Skin of body (tissue), 2 donors: Measurements from ENCODE around the gene RDM1. TPM values are rescaled to one million over a fixed set of nuclear protein-coding genes. Genes with fewer than 3 reads are reported as not detected.

Experiments
- DNase-seq: peaks from one replicate; lab custom pipeline; 2025; lab: John Stamatoyannopoulos, UW
- total RNA-seq: library from RNA; depleted of rRNA; stranded (reverse); fragments of >200 nt; gene quantifications from one replicate; pipeline ENCODE4 v1.2.3, GENCODE V29; 2014

RDM1 gene
- total RNA-seq, 1 donor from 2014 or later, result 0.79 TPM

DNA sequence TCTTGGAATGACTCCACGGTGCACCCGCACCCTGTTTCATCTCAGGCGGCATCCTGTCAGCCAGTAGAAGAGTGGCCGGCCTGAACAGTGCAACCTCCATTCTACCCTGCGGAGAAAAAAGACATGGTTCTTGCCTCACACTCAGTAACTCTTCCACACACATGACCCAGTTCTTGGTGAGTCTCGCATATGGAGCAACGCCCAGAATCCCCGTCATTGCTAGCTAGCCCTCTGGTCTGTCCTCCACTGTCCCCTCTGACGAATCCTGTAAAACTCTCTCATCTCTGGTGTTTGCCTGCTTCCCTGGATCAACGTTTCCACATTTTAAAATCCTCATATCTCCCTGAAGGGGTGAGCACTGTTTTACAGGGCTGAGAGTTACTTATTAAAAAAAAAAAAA lies 4.2 kb upstream of the RDM1 start:
- no peak for DNase-seq

DNA sequence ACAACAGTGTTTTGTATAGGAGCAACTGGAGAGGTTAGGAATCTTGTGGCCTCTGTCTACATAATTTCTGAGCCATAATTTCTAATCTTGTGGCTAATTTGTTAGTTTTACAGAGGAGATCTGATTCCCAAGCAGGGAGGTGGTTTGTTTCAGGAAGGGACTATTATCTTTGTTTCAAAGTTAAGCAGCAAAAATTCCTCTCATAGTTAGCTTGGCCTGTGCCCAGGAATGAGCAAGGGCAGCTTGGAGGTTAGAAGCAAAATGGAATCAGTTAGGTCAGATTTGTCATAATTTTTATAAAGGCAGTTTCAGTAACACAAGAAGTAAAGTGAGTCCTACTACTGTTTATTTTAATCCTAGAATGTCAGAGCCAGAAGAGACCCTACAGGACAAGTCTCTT lies 2.0 kb upstream of the RDM1 start:
- no peak for DNase-seq

DNA sequence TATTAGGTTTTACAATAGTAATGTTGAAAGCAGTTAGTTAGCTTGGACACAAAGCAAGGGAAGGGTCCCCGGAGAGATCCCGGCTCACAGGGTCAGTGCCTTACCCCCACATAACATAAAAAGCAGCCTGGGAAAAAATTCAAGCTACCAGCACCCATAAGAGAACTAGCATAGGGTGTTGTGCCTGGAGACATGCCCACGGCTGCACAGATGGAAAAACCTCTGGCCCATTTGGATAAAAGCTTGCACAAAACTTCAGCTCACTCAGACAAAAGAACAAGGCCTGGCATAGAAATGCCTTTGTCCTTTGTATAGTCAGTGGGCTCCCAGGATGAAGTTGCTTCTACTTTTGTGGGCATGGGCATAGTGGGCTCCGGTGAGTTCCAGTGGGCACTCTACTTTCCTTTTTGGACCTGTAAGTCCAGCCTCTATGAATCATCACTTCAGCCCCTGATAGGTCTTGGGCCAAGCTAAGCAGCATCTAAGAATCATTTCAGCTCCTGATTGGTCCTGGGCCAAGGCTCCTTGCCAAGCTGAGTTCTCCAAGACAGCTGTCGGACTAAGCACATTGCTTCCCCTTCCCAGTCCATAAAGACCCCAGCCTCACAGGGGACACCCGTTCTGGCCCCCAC lies 1.3 kb upstream of the RDM1 start:
- DNase-seq, result no peak

DNA sequence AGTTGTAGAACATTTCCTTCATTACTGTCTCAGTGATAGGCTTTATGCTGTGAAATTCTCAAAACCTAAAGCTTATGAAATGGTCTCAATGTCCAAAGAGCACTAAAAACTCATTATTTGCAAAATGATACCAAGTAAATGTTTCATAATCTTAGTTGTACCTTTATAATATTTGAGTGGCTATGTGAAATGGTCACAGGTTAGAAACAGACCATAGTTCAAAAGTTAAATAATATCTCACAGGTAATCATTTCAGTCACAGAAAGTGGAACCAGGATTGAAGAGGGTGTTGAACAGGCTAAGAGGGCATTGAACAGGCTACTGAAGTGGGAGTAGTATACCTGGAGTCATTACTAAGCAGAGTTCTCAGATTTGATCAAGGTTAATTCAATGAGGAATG lies 2.9 kb downstream of the RDM1 start:
- no peak for DNase-seq

DNA sequence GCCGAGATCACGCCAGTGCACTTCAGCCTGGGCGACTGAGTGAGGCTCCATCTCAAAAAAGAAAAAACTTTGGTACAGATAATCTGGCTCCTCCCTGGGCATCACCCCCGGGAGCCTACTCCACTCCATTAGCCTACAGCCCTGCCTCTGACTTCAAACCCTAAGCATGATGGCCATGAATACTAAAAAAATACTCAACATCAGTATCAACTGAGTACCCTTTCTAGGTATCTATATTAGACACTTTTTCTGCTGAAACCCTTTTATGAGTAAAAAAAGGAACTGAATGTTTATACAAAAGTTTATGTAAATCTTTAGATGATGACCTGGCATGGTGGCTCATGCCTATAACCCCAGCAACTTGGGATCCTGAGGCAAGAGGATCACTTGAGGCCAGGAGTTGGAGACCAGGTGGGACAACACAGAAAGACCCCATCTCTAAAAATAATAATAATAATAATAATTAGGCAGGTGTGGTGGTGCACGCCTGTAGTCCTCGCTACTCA lies 6.9 kb downstream of the RDM1 start:
- DNase-seq, result no peak

DNA sequence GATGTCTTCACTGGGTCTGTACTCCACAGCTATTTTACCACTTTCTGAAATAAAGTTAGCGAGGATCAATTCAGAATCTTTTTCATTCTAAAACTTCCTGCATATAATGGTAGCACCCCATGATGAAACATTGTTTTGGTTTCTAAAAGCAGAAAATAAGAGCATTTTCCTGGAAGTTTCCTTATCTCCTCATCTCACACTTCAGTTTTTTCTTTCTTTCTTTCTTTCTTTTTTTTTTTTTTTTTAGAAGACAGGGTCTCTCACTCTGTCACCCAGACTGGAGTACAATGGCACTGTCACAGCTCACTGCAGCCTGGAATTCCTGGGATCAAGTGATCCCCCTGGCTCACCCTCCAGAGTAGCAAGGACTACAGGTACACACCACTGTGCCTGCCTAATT lies 10.3 kb downstream of the RDM1 start:
- no peak for DNase-seq

DNA sequence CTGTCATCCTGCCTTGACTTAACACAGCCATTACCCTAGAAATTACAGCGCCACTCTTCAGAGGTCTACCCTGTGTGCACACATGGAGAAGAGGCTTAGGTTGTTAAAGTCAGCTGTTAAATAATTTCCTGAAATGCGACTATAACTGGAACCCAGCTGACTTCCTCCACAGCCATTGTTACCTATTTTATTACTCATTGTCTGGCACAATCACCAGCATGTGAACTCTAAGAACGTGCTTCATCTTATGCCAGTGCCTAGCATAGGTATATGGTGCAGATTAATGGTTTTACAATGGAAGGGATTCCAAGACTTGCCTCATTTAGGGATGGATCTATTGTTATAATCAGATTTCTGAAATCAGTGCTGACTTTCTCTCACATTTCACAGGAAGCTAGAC lies 11.9 kb downstream of the RDM1 start:
- DNase-seq, result no peak

DNA sequence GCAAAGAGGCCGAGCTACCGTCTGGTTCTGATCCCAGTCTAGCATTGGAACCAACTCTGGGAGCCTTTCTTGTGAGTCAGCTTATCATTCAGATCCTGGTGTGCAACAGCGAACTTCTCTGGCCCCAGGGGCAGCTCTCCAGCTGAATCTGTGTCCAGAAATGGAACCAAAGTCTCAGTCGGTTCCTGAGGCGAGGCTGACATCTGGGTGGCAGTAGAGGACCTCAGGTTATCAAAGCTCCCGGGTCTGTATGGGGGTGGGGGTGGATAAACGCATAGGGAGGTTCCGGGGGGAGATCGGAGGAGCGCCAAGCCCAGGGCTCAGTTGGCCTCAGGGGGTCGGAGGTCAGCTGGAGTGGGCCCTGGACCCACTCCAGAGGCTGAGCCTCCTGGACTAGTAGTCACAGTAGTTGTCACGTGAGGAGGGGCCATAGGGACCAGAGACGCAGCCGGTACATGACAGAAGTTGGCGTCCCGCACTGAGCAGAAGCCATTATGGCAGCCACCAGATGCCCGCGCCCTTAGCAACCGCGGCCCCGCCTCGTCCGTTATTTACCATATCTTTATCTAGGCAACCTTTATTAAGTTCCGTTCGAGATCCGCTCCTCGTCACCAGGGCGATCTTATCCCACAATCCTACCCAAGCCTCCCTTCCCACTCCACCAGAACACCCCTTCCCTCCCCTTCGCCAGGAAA lies 12.9 kb downstream of the RDM1 start:
- DNase-seq, result no peak

DNA sequence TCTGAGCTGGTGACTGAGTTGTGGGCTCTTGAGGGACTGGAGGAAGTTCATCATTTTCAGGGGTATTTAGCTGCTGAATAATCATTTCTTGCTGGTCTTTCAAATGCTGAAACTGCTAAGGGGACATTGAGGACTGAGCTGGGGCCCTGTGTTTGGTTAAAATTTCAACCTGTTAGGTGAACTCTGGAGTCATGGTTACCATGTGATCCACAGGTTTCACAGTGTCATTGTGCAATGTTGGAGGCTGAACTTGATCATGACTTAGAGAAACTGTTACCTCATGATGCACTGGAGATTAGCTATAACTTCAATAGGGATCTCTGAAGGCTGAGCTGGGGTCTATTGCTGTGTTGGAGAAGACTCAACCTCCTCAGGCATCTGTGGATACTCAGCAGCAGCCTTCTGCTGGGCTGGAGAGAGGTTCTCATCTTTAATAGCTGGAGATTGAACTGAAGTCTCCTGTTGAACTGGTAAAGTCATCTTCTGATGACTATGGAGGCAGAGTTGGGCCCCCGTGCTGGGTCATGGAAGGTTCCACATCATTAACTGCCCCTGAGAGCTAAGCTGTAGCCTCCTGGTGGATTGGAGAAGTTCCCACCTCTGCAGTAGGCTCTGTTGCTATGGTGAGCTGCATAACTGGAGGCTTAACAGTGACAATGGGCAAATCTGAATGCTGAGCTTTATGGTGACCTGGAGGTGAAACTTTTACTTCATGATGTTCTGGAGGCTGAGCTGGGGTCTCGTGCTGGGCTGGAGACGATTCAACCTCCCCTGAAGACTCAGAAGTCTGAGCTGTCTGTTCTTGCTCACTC lies 15.2 kb downstream of the RDM1 start:
- no peak for DNase-seq

DNA sequence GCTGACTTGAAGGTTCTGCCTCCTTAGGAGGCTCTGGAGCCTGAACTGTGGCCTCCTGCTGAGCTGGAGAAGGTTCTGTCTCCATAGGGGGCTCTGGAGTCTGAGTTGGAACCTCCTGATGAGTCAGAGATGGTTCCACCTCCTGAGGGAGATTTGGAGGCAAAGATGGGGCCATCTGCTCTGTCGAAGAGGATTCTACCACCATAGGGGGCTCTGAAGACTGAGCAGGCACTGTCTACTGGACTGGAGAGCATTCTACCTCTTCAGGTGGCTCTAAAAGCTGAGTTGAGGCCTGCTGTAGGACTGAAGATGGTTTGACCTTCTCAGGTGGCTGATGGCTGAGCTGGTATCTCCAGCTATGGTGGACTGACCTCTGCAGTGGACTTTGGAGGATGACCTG lies 16.2 kb downstream of the RDM1 start:
- no peak for DNase-seq

DNA sequence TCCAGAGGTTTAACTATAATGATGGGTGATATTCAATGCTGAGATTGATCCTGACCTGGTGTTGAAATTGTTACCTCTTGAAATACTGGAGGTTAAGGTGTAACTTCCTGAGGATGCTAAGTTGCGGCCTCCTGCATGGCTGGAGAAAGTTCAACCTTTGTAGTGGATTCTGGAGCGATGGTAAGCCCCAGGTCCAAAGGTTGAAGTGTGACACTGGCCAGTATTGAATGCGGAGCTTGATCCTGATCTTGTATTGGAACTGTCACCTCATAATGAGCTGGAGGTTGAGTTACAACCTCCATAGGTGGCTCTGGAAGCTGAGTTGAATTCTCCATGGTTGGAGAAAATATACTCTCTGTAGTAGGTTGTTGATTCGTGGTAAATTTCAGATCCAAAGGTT lies 17.0 kb downstream of the RDM1 start:
- no peak for DNase-seq

DNA sequence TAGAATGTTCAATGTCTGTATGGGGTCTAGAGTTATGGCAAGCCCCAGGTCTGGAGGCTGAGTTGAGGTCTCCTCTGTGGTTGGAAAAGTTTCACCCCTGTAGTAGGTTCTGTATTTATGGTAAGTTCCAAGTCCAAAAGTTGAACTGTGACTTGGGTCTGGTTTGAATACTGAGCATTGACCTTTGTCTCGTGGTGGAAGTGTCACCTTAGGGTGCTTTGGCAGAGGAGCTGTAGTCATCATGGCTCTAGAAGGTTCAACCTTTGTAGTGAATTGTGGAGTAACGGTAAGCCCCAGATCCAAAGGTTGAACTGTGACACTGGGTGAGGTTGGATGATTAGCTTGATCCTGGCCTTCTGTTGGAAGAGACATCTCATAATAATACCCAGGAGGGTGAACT lies 17.6 kb downstream of the RDM1 start:
- no peak for DNase-seq

DNA sequence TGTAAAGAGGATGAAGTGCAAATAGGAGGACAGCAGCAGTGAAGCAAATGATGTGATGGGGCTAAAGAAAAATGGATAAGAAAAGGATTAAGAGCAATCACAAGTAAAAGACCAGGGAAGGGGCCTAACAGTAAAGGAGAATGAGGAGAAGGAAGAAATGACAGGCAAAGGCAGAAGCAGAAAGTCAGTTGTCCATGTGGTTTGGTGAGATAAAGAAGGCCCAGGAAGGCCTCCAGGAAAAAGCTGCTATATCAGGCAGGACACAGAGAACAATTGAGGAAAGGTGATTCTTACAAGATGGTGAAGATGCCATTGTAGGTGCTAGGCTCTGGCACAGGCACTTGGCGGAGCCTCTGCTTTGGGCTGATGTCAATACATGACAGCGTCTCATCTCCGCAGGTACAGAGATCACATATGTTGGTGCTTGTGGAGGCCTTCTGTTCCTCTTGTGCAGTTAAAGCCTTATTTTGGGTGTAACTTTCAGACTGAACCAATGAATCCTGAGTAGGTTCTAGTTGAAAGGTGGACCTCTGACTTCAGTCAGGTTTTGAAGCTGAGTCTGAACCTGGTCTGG lies 18.1 kb downstream of the RDM1 start:
- DNase-seq, result no peak

DNA sequence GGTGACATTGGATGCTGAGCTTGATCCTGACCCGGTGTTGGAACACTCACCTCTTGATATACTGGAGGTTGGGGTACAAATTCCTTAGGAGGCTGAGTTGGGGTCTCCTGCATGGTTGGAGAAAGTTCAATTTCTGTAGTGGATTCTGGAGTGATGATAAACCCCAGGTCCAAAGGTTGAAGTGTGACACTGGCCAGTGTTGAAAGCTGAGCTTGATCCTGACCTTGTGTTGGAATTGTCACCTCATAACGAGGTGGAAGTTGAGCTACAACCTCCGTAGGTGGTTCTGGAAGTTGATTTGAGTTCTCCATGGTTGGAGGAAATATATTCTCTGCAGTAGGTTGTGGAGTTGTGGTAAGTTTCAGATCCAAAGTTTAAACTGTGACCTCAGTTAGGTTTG lies 21.2 kb downstream of the RDM1 start:
- DNase-seq, result no peak

DNA sequence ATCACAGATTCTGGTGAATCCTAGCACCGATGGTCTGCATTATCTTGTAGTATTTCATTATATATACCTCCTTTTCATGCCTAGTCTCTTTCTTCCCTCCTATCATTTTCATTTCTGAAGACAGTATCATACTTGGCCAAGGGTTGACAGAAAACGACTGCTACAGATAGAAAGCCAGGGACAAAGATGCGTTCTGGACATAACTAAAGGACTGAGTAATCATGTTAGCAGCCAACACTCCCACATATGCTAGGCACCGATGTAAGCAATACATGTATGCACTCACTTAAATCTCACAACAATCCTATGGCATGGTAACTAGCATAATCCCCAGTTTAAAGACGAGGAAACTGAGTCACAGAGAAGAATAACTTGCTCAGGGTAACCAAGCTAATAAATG lies 22.9 kb downstream of the RDM1 start:
- DNase-seq, result no peak

DNA sequence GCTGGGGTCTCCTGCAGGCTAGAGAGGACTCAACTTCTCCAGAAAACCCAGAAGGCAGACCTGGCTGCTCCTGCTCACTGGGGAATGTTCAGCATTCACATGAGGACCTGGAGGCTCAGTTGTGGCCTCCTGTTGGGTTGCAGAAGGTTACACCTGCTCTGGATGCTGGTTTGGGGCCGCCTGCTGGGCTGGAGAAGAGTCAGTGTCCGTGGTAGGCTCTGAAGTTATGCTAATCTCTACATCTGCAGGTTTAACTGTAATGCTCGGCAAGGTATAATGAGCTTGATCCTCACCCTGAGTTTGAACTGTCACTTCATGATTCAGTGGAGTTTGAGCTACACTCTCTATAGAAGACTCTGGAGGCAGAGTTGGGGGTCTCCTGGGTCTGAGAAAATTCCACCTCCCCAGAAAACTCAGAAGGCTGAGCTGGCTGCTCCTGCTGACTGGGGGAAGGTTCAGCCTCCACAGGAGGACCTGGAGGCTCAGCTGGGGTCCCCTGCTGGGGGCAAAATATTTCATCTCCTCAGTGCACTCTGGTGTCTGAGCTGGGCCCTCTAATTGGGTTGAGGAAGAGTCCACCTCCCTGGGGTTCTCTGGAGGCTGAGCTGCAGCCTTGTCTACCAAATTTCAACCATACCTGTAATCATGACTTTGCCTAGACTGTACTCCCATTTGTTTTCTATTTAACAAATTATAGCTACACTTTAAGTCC lies 23.5 kb downstream of the RDM1 start:
- DNase-seq, result no peak

DNA sequence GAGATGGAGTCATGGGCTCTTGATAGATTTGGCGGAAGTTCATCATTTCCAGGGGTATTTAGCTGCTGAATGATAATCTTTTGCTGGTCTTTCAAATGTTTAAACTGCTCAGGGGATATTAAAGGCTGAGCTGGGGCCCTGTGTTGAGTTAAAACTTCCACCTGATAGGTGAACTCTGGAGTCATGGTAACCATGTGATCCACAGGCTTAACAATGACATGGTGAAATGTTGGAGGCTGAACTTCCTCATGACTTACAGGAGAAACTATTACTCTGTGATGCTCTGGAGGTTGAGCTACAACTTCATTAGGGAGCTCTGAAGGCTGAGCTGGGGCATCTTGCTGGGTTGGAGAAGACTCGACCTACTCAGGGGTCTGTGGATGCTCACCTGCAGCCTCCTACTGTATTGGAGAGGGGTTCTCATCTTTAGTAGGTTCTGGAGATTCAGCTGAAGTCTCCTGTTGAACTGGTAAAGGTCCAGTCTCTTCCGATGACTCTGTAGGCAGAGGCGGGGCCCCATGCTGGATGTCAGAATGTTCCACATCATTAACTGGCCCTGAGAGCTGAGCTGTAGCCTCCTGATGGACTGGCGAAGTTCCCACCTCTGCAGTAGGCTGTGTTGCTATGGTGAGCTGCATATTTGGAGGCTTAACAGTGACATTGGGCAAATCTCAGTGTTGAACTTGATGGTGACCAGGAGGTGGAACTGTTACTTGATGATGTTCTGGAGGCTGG lies 24.2 kb downstream of the RDM1 start:
- no peak for DNase-seq

DNA sequence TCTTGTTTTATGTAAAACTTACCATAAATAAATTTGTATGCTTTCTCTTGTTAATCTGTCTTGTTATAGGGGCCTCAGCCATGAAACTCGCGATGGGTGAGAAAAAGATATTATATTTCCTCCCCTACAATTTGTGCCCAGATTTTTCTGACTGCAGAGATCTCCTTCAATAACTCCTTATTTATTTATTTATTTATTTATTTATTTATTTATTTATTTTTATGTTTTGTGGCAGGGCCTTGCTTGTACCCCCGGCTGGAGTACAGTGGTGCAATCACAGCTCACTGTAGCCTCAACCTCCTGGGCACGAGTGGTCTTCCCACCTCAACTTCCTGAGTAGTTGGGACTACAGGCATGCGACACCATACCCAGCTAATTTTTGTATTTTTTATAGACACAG lies 27.1 kb downstream of the RDM1 start:
- no peak for DNase-seq

DNA sequence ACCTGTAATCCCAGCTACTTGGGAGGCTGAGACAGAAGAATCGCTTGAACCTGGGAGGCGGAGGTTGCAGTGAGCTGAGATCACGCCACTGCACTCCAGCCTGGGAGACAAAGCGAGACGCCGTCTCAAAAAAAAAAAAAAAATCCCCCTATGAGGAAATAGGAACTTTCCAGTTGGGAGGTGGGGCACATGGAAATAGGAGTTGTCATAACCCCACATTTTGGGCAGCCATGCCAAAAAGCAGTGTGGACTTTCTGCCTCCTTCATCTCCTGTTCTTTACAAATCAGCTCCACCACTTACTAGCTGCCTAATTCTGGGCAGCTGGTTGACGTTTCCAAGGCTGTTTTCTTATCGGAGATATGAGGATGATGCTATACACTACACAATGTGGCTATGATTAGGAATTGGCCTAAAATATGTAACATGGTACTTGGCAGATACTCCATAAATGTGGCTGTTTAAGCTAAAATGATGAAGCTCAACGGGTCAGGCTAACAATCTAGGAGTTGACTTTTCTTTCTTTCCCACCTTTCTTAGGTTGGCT lies 28.9 kb downstream of the RDM1 start:
- peak; percentile 42 for DNase-seq

DNA sequence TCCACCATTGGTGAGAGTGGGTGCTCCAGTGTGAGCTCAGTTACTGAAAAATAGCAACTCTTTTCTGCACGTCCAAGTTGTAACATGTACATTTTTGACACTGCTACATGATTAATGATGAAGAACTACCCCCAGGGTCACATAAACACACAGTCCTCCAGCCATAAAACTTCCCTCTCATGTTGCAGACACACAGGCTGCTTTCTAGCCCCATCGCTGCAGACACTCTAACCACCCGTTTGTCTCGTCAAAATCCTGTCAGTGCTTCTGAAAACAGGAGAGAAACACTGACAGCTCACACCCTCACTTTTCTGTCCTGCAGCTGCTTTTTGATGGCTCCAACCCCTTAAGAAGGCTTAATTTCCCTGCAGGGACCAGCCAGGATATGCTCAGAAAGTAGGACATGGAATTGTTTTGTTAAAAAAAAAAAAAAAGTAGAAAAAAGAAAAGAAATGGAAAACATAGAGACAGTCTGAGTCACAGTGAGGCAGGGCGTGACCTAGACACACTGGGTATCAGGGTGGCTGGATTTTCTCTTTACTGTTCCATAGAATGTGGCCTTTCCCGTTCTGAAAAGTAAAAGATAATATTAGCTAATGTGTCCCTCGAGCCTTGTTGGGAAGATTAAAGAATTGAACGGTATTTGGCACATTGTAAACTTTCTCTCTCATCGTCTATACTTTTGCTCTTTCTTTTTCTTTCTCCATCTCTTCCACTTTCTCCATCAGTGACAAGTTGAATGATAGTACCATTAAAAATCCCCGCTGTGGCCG lies 29.7 kb downstream of the RDM1 start:
- DNase-seq, result no peak
